SJSA1 (cell line): Measurements from ENCODE around the gene STX1A. TPM values are rescaled to one million over a fixed set of nuclear protein-coding genes. Genes with fewer than 3 reads are reported as not detected.

Experiments used
- DNase-seq, 2 experiments: peaks; one replicate each; pipeline ENCODE4 v3.0.0-alpha.2; 2015 to 2020; ENCODE audit warnings: low spot score in 2 of 2, low read depth in 1 of 2
- H3K27ac ChIP-seq: fragments of 250-450 bp; sonication (Bioruptor Pico); 2 replicates; pipeline ENCODE4 v1.5.1; 2020; ENCODE audit warnings: mild to moderate bottlenecking, moderate library complexity
- H3K27me3 ChIP-seq: fragments of 250-450 bp; sonication (Bioruptor Pico); replicated peaks from 2 replicates; pipeline ENCODE4 v1.5.1; 2020; ENCODE audit warnings: mild to moderate bottlenecking, moderate library complexity
- H3K36me3 ChIP-seq: fragments of 250-450 bp; sonication (Bioruptor Pico); 2 replicates; pipeline ENCODE4 v1.5.1; 2020; ENCODE audit warnings: mild to moderate bottlenecking
- H3K4me1 ChIP-seq: fragments of 250-450 bp; sonication (Bioruptor Pico); replicated peaks from 2 replicates; pipeline ENCODE4 v1.6.1; 2021; ENCODE audit warnings: mild to moderate bottlenecking
- H3K4me3 ChIP-seq: fragments of 250-450 bp; sonication (Bioruptor Pico); 2 replicates; pipeline ENCODE4 v1.5.1; 2020; ENCODE audit warnings: mild to moderate bottlenecking
- H3K9me3 ChIP-seq: fragments of 250-450 bp; sonication (Bioruptor Pico); replicated peaks from 2 replicates; pipeline ENCODE4 v1.5.1; 2020; ENCODE audit warnings: mild to moderate bottlenecking
- total RNA-seq: library from RNA; depleted of rRNA; stranded (reverse); fragments of >200 nt; shearing (Covaris generic); gene quantifications from 2 replicates; pipeline ENCODE4 v1.2.3, GENCODE V29; 2014

STX1A gene
- total RNA-seq, 1 experiment from 2014 or later = 8.8 TPM

GRCh38 chr7:73699370-73700068 lies 19.9 kb downstream of the STX1A start:
- no peak overlapping the region for H3K27ac ChIP-seq
- peaks cover 82% of the 10 kb centered on the region for H3K36me3 ChIP-seq
- no peak for DNase-seq
- H3K4me1 ChIP-seq = peaks cover 2% of the 10 kb centered on the region
- no peak overlapping the region for H3K4me3 ChIP-seq
- no peaks in the 10 kb centered on the region for H3K27me3 ChIP-seq
- no peaks in the 10 kb centered on the region for H3K9me3 ChIP-seq

GRCh38 chr7:73698410-73698809 lies 21.1 kb downstream of the STX1A start:
- peaks cover 87% of the 10 kb centered on the region for H3K36me3 ChIP-seq
- H3K4me3 ChIP-seq = no peak overlapping the region
- DNase-seq = no peak
- no peaks in the 10 kb centered on the region for H3K27me3 ChIP-seq
- no peak overlapping the region for H3K27ac ChIP-seq
- no peaks in the 10 kb centered on the region for H3K9me3 ChIP-seq
- H3K4me1 ChIP-seq = no peaks in the 10 kb centered on the region

GRCh38 chr7:73696372-73696771 lies 23.1 kb downstream of the STX1A start:
- H3K9me3 ChIP-seq = no peaks in the 10 kb centered on the region
- no peak for DNase-seq
- H3K27ac ChIP-seq = no peak overlapping the region
- peaks cover 84% of the 10 kb centered on the region for H3K36me3 ChIP-seq
- no peak overlapping the region for H3K4me3 ChIP-seq
- no peaks in the 10 kb centered on the region for H3K4me1 ChIP-seq
- H3K27me3 ChIP-seq = no peaks in the 10 kb centered on the region

- H3K36me3 ChIP-seq = peaks cover 74% of the 10 kb centered on the region
- no peaks in the 10 kb centered on the region for H3K27me3 ChIP-seq
- H3K4me1 ChIP-seq = no peaks in the 10 kb centered on the region
- H3K4me3 ChIP-seq = no peak overlapping the region
- DNase-seq = no peak
- H3K27ac ChIP-seq = no peak overlapping the region
- H3K9me3 ChIP-seq = no peaks in the 10 kb centered on the region
Measured at GRCh38 chr7:73690646-73691045, 28.8 kb downstream of the STX1A start.

GRCh38 chr7:73688288-73688687 lies 31.2 kb downstream of the STX1A start:
- DNase-seq = no peak
- Histone ChIP-seq H3K4me1 (no peaks in the 10 kb centered on the region; the same call in 1 of the 2 replicates), H3K27ac (no peak overlapping the region), H3K9me3 (no peaks in the 10 kb centered on the region), H3K36me3 (peaks cover 56% of the 10 kb centered on the region), H3K27me3 (no peaks in the 10 kb centered on the region), H3K4me3 (no peak overlapping the region)

GRCh38 chr7:73685311-73685710 lies 34.2 kb downstream of the STX1A start:
- Histone ChIP-seq H3K9me3 (no peaks in the 10 kb centered on the region), H3K27me3 (no peaks in the 10 kb centered on the region), H3K4me1 (peaks cover 17% of the 10 kb centered on the region), H3K4me3 (no peak overlapping the region), H3K27ac (no peak overlapping the region), H3K36me3 (peaks cover 44% of the 10 kb centered on the region)
- DNase-seq = no peak

GRCh38 chr7:73683788-73684693 lies 35.4 kb downstream of the STX1A start:
- Histone ChIP-seq H3K27ac (peak overlapping the region; percentile 20), H3K36me3 (peaks cover 40% of the 10 kb centered on the region), H3K4me3 (peak overlapping the region; percentile 88), H3K9me3 (no peaks in the 10 kb centered on the region), H3K4me1 (peaks cover 17% of the 10 kb centered on the region), H3K27me3 (no peaks in the 10 kb centered on the region)
- peak in 1 of 2 experiments; percentile 17 for DNase-seq

GRCh38 chr7:73683056-73683787 lies 36.2 kb downstream of the STX1A start, which contains the start of the genes BUD23 and DNAJC30:
BUD23 (plus strand) TSS chr7:73683597; CDS start chr7:73683626, 29 bp downstream.
DNAJC30 (minus strand) TSS chr7:73683453; CDS start chr7:73683423, 30 bp downstream.
- no peaks in the 10 kb centered on the region for H3K9me3 ChIP-seq
- DNase-seq = peak; percentile 84 to 97
- no peaks in the 10 kb centered on the region for H3K27me3 ChIP-seq
- H3K27ac ChIP-seq = peak within 1 kb of the TSS; percentile 49
- H3K36me3 ChIP-seq = peaks cover 43% of the 10 kb centered on the region
- peaks cover 17% of the 10 kb centered on the region for H3K4me1 ChIP-seq
- peak within 1 kb of the TSS; percentile 88 for H3K4me3 ChIP-seq

GRCh38 chr7:73682745-73683055 lies 36.8 kb downstream of the STX1A start:
- Histone ChIP-seq H3K27ac (peak overlapping the region; percentile 49), H3K9me3 (no peaks in the 10 kb centered on the region), H3K36me3 (peaks cover 46% of the 10 kb centered on the region), H3K4me1 (peaks cover 17% of the 10 kb centered on the region), H3K27me3 (no peaks in the 10 kb centered on the region), H3K4me3 (peak overlapping the region; percentile 88)
- DNase-seq = no peak

GRCh38 chr7:73681031-73681430 lies 38.4 kb downstream of the STX1A start:
- H3K36me3 ChIP-seq = peaks cover 37% of the 10 kb centered on the region
- no peak overlapping the region for H3K27ac ChIP-seq
- no peak for DNase-seq
- no peaks in the 10 kb centered on the region for H3K9me3 ChIP-seq
- no peak overlapping the region for H3K4me3 ChIP-seq
- no peaks in the 10 kb centered on the region for H3K27me3 ChIP-seq
- H3K4me1 ChIP-seq = peaks cover 17% of the 10 kb centered on the region

GRCh38 chr7:73680501-73680900 lies 39.0 kb downstream of the STX1A start:
- no peaks in the 10 kb centered on the region for H3K9me3 ChIP-seq
- no peak overlapping the region for H3K27ac ChIP-seq
- DNase-seq = no peak
- no peak overlapping the region for H3K4me3 ChIP-seq
- no peaks in the 10 kb centered on the region for H3K27me3 ChIP-seq
- H3K36me3 ChIP-seq = peaks cover 37% of the 10 kb centered on the region
- H3K4me1 ChIP-seq = peaks cover 17% of the 10 kb centered on the region

GRCh38 chr7:73679709-73680108 lies 39.8 kb downstream of the STX1A start:
- H3K27ac ChIP-seq = no peak overlapping the region
- no peaks in the 10 kb centered on the region for H3K9me3 ChIP-seq
- H3K4me3 ChIP-seq = no peak overlapping the region
- peaks cover 17% of the 10 kb centered on the region for H3K4me1 ChIP-seq
- no peaks in the 10 kb centered on the region for H3K27me3 ChIP-seq
- peaks cover 37% of the 10 kb centered on the region for H3K36me3 ChIP-seq
- no peak for DNase-seq

- Histone ChIP-seq H3K36me3 (peaks cover 37% of the 10 kb centered on the region), H3K4me3 (no peak overlapping the region), H3K27me3 (no peaks in the 10 kb centered on the region), H3K9me3 (no peaks in the 10 kb centered on the region), H3K27ac (no peak overlapping the region), H3K4me1 (peaks cover 17% of the 10 kb centered on the region)
- DNase-seq = no peak
Measured at GRCh38 chr7:73678862-73679261, 40.6 kb downstream of the STX1A start.
